C1 segment of cervical spinal cord (tissue), 14 donors: ENCODE data around the gene GLYR1.
"Not testable (repeated sequence)": the region's sequence is repeated elsewhere in the genome, so short reads cannot be mapped to it uniquely, and the experiment has no call there.

ENCODE experiments used
- DNase-seq, 14 donors: peaks; one replicate each; lab custom pipeline; 2025; lab: John Stamatoyannopoulos, UW

Gene GLYR1

GRCh38 chr16:4788910-4789309, 58.2 kb downstream of the GLYR1 start:
- DNase-seq, result no peak

DNA sequence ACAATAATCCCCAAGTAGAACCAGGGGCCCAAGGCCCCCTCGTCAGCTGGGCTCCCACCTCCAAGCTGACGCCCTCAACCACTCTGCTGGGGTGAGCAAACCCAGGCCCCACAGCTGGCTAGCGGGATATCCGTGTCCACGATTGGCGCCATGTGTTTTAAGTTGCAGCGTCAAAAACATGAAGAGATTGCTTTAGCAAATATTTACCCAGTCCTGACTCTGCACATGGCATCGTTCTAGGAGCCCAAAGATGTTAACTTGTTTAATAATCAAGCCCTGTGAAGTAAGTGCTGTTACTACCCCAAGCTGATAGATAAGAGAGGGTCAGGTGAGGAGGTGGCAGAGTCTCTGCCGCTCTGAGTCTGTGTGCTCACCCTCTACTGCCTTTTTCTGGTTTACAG, 58.6 kb downstream of the GLYR1 start:
- DNase-seq, result no peak

GRCh38 chr16:4787627-4788482, 59.2 kb downstream of the GLYR1 start, which contains the start of gene SEPTIN12:
SEPTIN12 (minus strand) TSS chr16:4788345; CDS start chr16:4787645, 700 bp downstream.
- no peak for DNase-seq

DNA sequence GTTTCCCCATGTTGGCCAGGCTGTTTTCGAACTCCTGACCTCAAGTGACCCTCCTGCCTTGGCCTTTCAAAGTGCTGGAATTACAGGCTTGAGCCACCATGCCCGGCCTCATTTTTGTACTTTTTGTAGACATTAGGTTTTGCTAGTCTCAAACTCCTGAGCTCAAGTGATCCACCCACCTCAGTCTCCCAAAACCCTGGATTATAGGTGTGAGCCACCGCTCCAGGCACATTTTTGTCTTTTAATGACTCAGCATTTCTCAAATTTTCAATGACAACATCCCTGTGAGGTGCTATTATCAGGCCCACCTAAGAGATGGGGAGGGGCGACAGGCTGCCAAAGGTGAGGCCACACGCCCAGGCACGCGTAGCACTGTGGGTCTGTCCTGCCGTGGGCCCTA, 60.0 kb downstream of the GLYR1 start:
- no peak for DNase-seq

GRCh38 chr16:4785758-4786433, 61.2 kb downstream of the GLYR1 start:
- no peak for DNase-seq

- DNase-seq, result not testable (repeated sequence)
These were observed 62.6 kb downstream of the GLYR1 start for GRCh38 chr16:4784444-4784987.

DNA sequence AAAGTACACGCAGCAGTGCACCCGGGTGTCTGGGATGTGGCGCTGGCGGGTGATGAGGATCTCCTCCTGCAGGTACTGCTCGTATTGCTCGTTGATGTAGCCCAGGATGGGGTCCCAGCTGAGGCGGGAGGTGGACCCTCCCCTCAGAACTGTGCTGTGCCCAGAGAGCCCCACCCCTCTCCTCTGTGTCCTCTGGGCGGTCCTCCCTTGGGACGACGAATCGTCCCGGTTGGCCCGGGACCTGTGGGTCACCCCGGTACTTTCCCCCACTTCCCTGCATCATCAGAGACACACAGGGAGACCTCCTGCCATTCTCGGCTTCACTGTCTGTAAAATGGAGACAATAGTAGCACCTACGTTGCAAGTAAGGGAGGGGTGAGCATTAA, 63.1 kb downstream of the GLYR1 start:
- DNase-seq, result no peak

GRCh38 chr16:4783251-4783950, 63.7 kb downstream of the GLYR1 start:
- no peak for DNase-seq

DNA sequence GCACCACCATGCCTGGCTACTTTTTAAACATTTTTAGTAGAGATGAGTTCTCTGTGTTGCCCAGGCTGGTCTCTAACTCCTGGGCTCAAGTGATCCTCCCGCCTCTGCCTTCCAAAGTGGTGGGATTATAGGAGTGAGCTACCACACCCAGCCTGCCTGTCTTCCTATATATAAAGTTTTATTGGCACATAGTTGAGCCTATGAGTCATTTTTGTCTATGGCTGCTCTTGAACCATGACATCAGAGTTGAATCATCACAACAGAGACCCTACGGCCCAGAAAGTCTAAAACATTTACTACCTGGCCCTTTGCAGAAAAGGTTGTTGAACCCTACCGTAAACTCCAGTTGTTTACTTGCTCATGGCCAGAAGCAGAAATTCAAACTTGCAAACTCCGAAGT, 66.9 kb downstream of the GLYR1 start:
- DNase-seq, result no peak

DNA sequence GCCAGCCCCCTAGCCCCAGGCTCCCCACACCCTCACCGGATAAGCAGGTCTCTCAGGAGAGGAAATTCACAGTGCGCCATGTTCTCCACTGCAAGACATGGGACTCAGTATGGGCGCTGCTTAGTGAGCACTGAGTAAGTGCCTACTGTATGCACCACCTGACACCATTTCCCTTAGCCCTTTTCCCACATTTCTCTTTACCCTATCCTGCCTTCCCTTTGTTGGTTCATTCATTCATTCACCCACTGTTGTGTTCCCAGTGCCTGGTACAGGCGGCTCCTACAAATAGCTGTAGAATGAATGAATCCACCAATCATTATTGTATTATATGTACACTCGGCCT, 69.1 kb downstream of the GLYR1 start:
- DNase-seq, result no peak

DNA sequence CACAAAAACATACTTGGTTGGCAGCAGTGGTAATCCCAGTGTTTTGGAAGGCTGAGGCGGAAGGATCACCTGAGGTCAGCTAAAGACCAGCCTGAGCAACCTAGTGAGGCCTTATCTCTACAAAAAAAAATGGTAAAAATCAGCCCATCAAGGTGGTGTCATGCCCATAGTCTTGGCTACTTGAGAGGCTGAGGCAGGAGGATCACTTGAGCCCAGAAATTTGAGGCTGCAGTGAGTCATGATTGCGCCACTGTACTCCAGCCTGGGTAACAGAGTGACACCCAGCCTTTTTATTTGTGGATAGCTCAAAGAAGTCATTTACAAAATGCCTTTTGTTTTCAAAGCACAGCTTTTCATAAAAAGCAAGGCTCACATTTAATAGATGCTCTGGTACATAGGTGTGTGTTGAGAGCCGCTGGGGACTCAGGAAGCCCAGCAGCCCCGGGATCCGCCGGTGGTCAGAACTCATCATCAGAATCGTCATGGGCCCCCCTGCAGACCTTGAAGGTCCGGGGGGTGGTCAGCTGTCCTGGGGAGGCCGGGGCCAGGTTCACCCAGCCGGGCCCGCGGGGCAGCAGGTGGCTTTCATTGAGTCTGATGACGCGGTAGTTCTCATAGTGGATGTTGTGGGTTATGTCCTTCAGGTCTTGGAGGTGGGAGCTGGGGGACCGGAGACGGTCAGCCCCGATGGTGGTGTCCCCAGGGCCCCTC, 69.6 kb downstream of the GLYR1 start:
- DNase-seq, result no peak

DNA sequence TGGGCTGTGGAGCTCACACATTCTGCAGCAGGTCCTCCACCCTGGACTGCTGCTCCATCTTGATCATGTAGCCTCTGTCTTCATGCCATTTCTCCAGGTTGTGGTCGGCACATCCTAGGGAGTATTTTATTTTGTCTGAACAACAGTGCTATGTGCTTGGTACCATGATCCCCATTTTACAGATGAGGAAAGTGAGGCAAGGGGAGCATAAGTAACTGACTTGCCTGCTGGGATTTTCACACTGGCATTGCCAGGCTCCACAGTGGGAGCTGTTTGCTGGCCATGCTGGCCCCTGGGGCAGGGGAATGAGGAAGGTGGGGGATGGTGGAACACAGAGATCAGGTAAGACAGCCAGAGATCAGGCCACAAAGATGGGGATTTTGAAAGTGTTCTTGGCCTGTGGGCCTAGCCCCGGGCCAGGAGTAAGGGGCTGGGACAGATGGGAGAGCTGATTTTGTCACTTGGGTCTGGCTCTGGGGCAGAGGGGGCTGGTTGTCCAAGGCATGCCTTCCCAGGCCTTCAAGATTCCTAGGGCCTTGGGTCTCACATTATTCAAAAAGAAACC, 70.9 kb downstream of the GLYR1 start:
- no peak for DNase-seq

GRCh38 chr16:4775005-4775404, 72.1 kb downstream of the GLYR1 start:
- no peak for DNase-seq

GRCh38 chr16:4772351-4772750, 74.7 kb downstream of the GLYR1 start:
- no peak for DNase-seq

DNA sequence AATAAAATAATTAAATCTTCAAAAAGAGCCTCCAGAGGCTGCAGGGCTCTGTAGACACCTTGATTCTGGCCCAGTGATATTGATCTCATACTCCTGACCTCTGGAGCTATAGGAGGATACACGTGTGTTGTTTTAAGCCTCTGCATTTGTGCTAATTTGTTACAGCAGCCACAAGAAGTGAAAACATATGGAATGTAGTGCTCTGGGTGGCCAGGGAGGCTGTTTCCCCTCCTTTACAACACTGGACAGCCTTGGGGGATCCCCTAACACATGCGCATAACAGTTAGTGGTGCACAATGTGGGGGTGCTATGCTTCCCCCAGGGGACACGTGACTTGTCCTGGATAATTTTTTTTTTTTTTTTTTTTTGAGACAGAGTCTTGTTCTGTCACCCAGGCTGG, 75.4 kb downstream of the GLYR1 start:
- DNase-seq, result no peak

DNA sequence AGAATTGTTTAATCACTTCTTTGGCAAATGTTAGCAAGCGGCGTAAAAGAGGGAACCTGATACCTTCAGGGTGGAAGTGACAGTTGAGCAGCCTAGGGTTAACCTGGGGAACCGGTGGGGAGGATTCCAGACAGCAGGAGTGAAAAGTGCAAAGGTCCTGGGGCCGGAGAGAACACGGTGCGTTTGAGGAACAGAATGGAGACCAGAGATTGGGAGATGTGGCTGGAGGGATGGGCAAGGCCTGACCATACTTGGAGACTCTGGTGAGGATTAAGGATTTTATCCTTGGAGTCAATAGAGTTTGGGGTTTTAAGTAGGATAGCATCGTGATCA, 77.8 kb downstream of the GLYR1 start:
- peak in 1 of 14 donors; percentile 18 for DNase-seq

DNA sequence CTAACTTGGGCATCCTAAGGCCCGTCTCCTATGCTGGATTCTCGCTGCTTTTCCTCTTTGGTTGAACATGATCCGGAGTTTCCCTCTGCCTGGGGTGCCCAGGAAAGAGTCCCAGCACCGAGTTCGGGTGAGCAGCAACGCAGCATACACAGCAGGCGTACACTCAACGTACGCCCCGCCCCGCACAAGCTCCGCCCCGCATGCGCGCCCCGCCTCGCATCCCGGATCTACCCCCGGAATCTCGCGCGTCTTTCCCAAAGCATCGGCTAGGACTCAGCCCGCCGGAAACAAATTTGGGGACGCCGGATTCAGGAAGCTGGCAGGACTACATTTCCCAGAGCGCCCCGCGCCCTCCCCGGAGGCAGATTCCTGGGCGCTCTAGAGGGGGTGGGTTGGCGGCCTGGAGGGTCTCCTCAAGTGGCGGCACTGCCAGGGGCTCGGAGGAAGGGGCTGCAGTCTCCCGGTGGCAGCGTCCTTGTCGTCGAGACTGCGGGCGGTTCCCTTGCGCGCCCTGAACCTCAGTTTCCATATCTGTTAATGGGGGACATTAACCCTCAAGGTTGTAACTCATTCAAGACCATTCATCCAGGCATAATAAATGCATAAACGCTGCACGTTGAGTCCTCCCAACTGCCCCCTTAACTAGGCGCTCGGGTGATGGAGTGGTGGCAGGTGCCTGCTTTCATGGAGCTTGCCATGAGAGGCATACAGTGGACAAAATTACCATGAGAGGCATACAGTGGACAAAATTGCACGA, 78.4 kb downstream of the GLYR1 start:
- DNase-seq, result peak; percentile 77 to 96 (median 94)

GRCh38 chr16:4767872-4768548, 79.1 kb downstream of the GLYR1 start:
- peak in 2 of 14 donors; percentile 12 to 32 for DNase-seq

- DNase-seq, result peak; percentile 63 to 96 (median 90)
These were observed 80.0 kb downstream of the GLYR1 start, which contains the start of gene ZNF500 for GRCh38 chr16:4766875-4767628. ZNF500 (minus strand) TSS chr16:4767162; CDS start chr16:4765978, 1,184 bp downstream.
